Common myeloid progenitor, CD34-positive (primary cell): ENCODE measurements around the gene POSTN.

Source experiments
- CTCF ChIA-PET: fragments of 350-600 bp; sonication (Branson Sonifier 250); formaldehyde crosslinking; loops from one replicate; lab custom pipeline; 2021; ENCODE audit warnings: antibody characterized with exemption; lab: Charles Lee
- POLR2A ChIA-PET: fragments of 350-600 bp; sonication (Branson Sonifier 250); formaldehyde crosslinking; loops from one replicate; lab custom pipeline; 2021; ENCODE audit warnings: antibody characterized with exemption; lab: Charles Lee
- DNase-seq, 3 donors: peaks; one replicate each; pipeline versions ENCODE4 v3.0.0 to v3.0.0-alpha.2; 2013
- H3K27ac ChIP-seq, 2 experiments: 1 replicate in 1 of 2; 2 replicates in 1 of 2; pipeline ENCODE4 v1.7.0; 2013; ENCODE audit warnings: inconsistent platforms in 2 of 2, low read length in 2 of 2, mild to moderate bottlenecking in 2 of 2, low read depth in 1 of 2, moderate library complexity in 1 of 2; ENCODE audit not compliant: severe bottlenecking in 2 of 2, insufficient read depth in 1 of 2, poor library complexity in 1 of 2
- H3K27me3 ChIP-seq, 5 experiments: replicated peaks in 2 of 5; 1 replicate in 3 of 5; 2 replicates in 2 of 5; pipeline versions ENCODE4 v1.6.1 to v1.7.0; 2013; ENCODE audit warnings: low read length in 4 of 5, mild to moderate bottlenecking in 2 of 5, moderate library complexity in 2 of 5, inconsistent platforms in 1 of 5; ENCODE audit not compliant: insufficient read depth in 5 of 5, control insufficient read depth in 4 of 5
- H3K36me3 ChIP-seq, 4 experiments: 1 replicate in 2 of 4; 2 replicates in 2 of 4; pipeline versions ENCODE4 v1.6.1 to v1.7.0; 2013; ENCODE audit warnings: low read length in 3 of 4, control low read depth in 1 of 4, mild to moderate bottlenecking in 1 of 4; ENCODE audit not compliant: control insufficient read depth in 4 of 4, insufficient read depth in 4 of 4
- H3K4me1 ChIP-seq, 4 experiments: 1 replicate in 3 of 4; 2 replicates in 1 of 4; pipeline versions ENCODE4 v1.6.1 to v1.7.1; 2013; ENCODE audit warnings: low read length in 3 of 4, mild to moderate bottlenecking in 3 of 4, control low read depth in 1 of 4, inconsistent platforms in 1 of 4, moderate library complexity in 1 of 4; ENCODE audit not compliant: control insufficient read depth in 4 of 4, insufficient read depth in 4 of 4; ENCODE audit errors: control extremely low read depth in 1 of 4
- H3K4me3 ChIP-seq, 7 experiments: 1 replicate in 4 of 7; 2 replicates in 3 of 7; pipeline versions ENCODE4 v1.5.1 to v1.7.0; 2013; ENCODE audit warnings: mild to moderate bottlenecking in 7 of 7, low read length in 6 of 7, moderate library complexity in 6 of 7, inconsistent platforms in 2 of 7, low read depth in 2 of 7, control low read depth in 1 of 7; ENCODE audit not compliant: insufficient read depth in 4 of 7, control insufficient read depth in 1 of 7; ENCODE audit errors: extremely low read depth in 1 of 7
- H3K9me3 ChIP-seq, 5 experiments: 1 replicate in 4 of 5; 2 replicates in 1 of 5; pipeline versions ENCODE4 v1.6.1 to v1.7.1; 2013; ENCODE audit warnings: low read length in 4 of 5, mild to moderate bottlenecking in 2 of 5, inconsistent platforms in 1 of 5, low read depth in 1 of 5, moderate library complexity in 1 of 5; ENCODE audit not compliant: control insufficient read depth in 4 of 5, insufficient read depth in 2 of 5; ENCODE audit errors: control extremely low read depth in 1 of 5
- WGBS: methylation state at CpG from one replicate; pipeline ENCODE4 v1.1.5; 2013; ENCODE audit not compliant: insufficient coverage; 5-methylcytosine and 5-hydroxymethylcytosine counted together

The POSTN gene

GRCh38 chr13:37529751-37530385, 68.7 kb downstream of the POSTN start:
- no CpG with 5 or more reads among the region's 2 CpGs for WGBS
- Histone ChIP-seq H3K36me3 (no peaks in the 10 kb centered on the region), H3K4me1 (no peaks in the 10 kb centered on the region), H3K4me3 (no peak overlapping the region), H3K27me3 (no peaks in the 10 kb centered on the region), H3K27ac (no peak overlapping the region), H3K9me3 (peaks cover 0 to 5% (median 2%) of the 10 kb centered on the region in 5 experiments)
- CTCF ChIA-PET, result interaction anchor here (1.2 kb wide), 1 partner anchor 11 kb away, joined by 4 read pairs; no protein-coding TSS in a partner anchor
- no peak for DNase-seq
- POLR2A ChIA-PET, result no interaction called here

GRCh38 chr13:37526710-37527473, 71.7 kb downstream of the POSTN start:
- Histone ChIP-seq H3K36me3 (no peaks in the 10 kb centered on the region), H3K27ac (no peak overlapping the region), H3K4me1 (no peaks in the 10 kb centered on the region), H3K9me3 (peaks cover 0 to 5% (median 2%) of the 10 kb centered on the region in 5 experiments), H3K4me3 (no peak overlapping the region), H3K27me3 (no peaks in the 10 kb centered on the region)
- CTCF ChIA-PET, result interaction anchor here (1.2 kb wide), 1 partner anchor 8 kb away, joined by 7 read pairs; no protein-coding TSS in a partner anchor
- DNase-seq, result no peak
- POLR2A ChIA-PET, result no interaction called here
- 93% methylated on average over 2 of the region's 3 CpGs for WGBS

- no peaks in the 10 kb centered on the region for H3K4me1 ChIP-seq
- POLR2A ChIA-PET, result no interaction called here
- CTCF ChIA-PET, result no interaction called here
- H3K9me3 ChIP-seq, result no peaks in the 10 kb centered on the region
- no peaks in the 10 kb centered on the region for H3K36me3 ChIP-seq
- no peak overlapping the region for H3K4me3 ChIP-seq
- DNase-seq, result no peak
- H3K27me3 ChIP-seq, result no peaks in the 10 kb centered on the region
- no peak overlapping the region for H3K27ac ChIP-seq
- no CpG with 5 or more reads among the region's 1 CpG for WGBS
Measured at GRCh38 chr13:37515226-37515625, 83.3 kb downstream of the POSTN start.
